Femur (tissue), 1 donor: ENCODE results near the gene PDE7B.
A peak's percentile ranks its signal among the peaks of the same experiment; 100 is the strongest.
"Not testable (repeated sequence)": the region's sequence is repeated elsewhere in the genome, so short reads cannot be mapped to it uniquely, and the experiment has no call there.

Experiments used
- DNase-seq: peaks from one replicate; pipeline ENCODE4 v3.0.0-alpha.2; 2017

Gene PDE7B

GRCh38 chr6:136114661-136115060 is 263.2 kb downstream of the PDE7B start:
- DNase-seq, result no peak

GRCh38 chr6:136115941-136116340 is 264.4 kb downstream of the PDE7B start:
- DNase-seq, result no peak

- DNase-seq, result no peak
These were observed 265.6 kb downstream of the PDE7B start for GRCh38 chr6:136117081-136117480.

- DNase-seq, result no peak
These were observed 267.3 kb downstream of the PDE7B start for GRCh38 chr6:136118787-136119186.

- DNase-seq, result no peak
These were observed 272.0 kb downstream of the PDE7B start for GRCh38 chr6:136123468-136123867.

GRCh38 chr6:136125585-136125984 is 274.1 kb downstream of the PDE7B start:
- no peak for DNase-seq

GRCh38 chr6:136127873-136128272 is 276.4 kb downstream of the PDE7B start:
- DNase-seq, result no peak

GRCh38 chr6:136129365-136129764 is 277.9 kb downstream of the PDE7B start:
- DNase-seq, result no peak

GRCh38 chr6:136134268-136134667 is 282.8 kb downstream of the PDE7B start:
- DNase-seq, result peak; percentile 44

- DNase-seq, result no peak
These were observed 283.2 kb downstream of the PDE7B start for GRCh38 chr6:136134751-136135150.

DNA sequence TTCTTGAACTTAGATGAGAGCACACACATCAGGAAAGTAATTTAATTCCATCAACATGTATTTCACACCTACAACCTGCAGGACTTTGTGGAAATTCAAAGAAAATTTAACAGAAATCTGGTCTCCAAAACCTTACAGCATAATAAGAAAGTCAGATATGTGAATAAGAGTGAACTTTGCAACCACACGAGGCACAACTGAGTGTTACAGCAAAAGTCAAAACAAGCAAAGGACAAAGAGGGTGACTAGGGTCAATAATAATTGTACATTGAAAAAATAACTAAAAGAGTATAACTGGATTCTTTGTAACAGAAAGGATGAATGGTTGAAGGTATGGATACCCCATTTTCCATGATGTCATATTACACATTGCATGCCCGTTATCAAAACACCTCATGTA is 284.8 kb downstream of the PDE7B start:
- no peak for DNase-seq

- DNase-seq, result no peak
These were observed 285.6 kb downstream of the PDE7B start for GRCh38 chr6:136137008-136137692.

DNA sequence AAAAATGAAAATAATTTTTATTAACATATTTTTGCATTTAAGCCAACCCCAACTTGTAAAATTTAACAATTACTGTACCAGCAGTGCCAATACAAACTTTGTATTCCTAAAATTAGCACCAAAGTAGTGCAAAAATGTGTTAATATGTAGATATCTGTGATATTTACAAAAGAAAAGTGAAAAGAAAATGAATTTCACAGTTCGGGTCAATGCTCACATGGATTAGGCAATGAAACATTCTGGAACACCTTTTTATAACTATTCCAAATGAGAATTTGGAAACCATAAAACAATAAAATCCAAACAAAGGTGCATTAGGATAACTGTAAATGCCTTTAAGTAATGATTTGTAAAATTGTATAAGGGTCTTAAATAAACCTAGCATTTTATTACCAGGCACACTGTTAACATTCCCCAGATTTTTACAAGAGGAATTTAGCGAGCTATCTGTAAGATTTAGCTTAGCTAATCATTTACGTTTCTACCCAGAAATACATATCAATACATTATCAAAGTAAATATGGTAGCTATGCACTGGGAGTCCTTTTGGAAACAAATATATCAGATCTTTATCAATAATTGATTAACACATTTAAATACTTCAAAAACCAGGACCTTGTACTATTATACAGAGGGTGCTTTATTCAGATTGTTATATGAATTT is 286.4 kb downstream of the PDE7B start:
- DNase-seq, result no peak

GRCh38 chr6:136139111-136139510 is 287.6 kb downstream of the PDE7B start:
- not testable (repeated sequence) for DNase-seq

DNA sequence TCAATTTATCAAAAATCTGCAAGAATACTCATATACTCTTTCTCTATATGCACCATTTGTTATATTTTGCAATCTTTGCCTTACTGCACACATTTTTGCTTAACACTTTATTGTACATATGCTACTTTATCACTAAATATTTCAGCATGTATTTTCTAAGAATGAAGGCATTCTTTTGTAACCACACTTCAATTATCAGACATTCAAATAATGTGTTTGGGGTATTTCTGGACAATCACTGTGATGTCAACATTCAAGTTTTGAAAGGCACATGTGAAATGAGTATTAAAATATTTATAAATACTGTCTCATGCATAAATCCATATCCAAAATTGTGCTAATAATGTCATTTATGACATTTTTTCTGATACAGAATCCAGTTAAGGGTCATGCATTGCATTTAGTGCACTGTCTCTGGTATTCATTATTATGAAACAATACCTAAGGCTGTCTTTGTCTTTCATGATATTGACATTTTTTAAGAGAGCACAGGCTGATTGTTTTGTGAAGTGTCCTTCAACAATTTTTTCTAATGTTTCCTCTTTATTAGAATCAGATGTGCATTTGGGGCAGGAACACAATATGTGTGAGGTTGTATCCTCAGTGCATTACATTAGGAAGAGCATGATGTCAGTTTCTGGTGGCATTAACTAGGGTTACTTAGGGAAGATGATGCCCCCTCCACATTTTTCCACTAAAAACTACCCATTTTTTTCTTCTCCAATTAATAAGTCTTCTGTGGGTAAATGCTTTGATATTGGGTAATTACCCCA is 292.9 kb downstream of the PDE7B start:
- no peak for DNase-seq

DNA sequence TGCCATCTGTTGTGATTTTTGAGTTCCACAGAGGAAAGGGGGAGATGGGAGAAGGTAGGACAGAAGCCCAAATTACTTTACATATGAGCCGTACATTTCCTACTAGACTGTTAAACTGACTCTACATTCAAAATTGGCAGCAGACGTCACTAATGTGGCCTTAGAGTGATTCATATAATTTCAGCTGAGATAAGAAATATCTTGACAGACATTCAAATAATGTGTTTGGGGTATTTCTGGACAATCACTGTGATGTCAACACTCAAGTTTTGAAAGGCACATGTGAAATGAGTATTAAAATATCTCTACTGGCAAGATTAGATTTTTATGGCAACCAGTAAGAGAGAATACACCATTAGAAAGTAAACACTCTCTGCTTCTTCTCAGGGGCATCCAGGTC is 294.6 kb downstream of the PDE7B start:
- DNase-seq, result no peak

- no peak for DNase-seq
These were observed 295.8 kb downstream of the PDE7B start for GRCh38 chr6:136147342-136147741.

- no peak for DNase-seq
These were observed 296.6 kb downstream of the PDE7B start for GRCh38 chr6:136148051-136148450.

GRCh38 chr6:136148523-136148922 is 297.0 kb downstream of the PDE7B start:
- DNase-seq, result no peak

- DNase-seq, result no peak
These were observed 297.8 kb downstream of the PDE7B start for GRCh38 chr6:136149311-136149710.

GRCh38 chr6:136150961-136151360 is 299.5 kb downstream of the PDE7B start:
- no peak for DNase-seq

DNA sequence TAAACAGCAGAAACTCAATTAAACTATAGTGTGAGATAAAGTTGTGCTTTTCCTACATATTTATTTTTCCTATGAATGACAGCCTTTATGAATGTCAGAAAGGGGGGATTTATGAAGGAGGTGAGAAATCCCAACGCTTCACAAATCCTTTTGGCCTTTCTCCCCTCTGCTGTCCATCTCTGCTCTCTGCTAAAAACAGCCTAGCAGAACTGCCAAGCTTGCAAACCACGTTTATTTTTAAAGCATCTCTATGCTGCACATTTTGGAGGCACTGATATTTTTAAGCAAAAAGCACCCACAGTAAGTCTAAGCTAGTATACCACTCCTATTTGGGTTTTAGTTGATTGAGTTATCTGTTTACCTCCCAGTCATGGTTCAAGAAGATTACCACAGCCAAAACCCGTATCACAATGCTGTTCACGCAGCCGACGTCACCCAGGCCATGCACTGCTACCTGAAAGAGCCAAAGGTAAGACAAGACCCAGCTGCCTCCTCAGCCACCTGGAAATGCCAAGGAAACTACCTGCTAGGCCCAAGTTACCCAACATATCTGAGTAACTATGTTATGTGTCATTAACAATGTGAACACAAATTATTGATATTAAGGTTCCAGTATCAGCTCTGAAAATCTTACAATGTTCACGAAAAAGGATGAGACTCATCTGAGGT is 302.3 kb downstream of the PDE7B start:
- no peak for DNase-seq

GRCh38 chr6:136155191-136155590 is 303.7 kb downstream of the PDE7B start:
- DNase-seq, result no peak
